Rectal smooth muscle tissue (tissue), 1 donor: ENCODE data around the gene KAT6B.

Experiments used
- H3K27ac ChIP-seq: one replicate; pipeline ENCODE4 v1.7.0; 2013; ENCODE audit warnings: low read depth, low read length, inconsistent platforms
- H3K27me3 ChIP-seq: one replicate; pipeline ENCODE4 v1.7.0; 2013; ENCODE audit warnings: low read length; ENCODE audit not compliant: control insufficient read depth, insufficient read depth
- H3K36me3 ChIP-seq: one replicate; pipeline ENCODE4 v1.7.0; 2013; ENCODE audit warnings: low read length; ENCODE audit not compliant: control insufficient read depth, insufficient read depth
- H3K4me1 ChIP-seq: one replicate; pipeline ENCODE4 v1.7.0; 2013; ENCODE audit warnings: low read length; ENCODE audit not compliant: control insufficient read depth, insufficient read depth
- H3K4me3 ChIP-seq: one replicate; pipeline ENCODE4 v1.7.0; 2013; ENCODE audit warnings: low read length
- H3K9ac ChIP-seq: one replicate; pipeline ENCODE4 v1.7.0; 2013; ENCODE audit warnings: low read length

The KAT6B gene

GRCh38 chr10:74957285-74957961 lies 131.0 kb downstream of the KAT6B start:
- Histone ChIP-seq H3K4me3 (no peak overlapping the region), H3K27me3 (no peaks in the 10 kb centered on the region), H3K27ac (no peak overlapping the region), H3K4me1 (peaks cover 2% of the 10 kb centered on the region), H3K9ac (no peak overlapping the region), H3K36me3 (no peaks in the 10 kb centered on the region)

- H3K36me3 ChIP-seq = no peaks in the 10 kb centered on the region
- no peak overlapping the region for H3K27ac ChIP-seq
- peaks cover 2% of the 10 kb centered on the region for H3K4me1 ChIP-seq
- no peak overlapping the region for H3K9ac ChIP-seq
- H3K27me3 ChIP-seq = no peaks in the 10 kb centered on the region
- no peak overlapping the region for H3K4me3 ChIP-seq
Measured at GRCh38 chr10:74958316-74958715, 131.9 kb downstream of the KAT6B start.

GRCh38 chr10:74960670-74961069 lies 134.3 kb downstream of the KAT6B start:
- Histone ChIP-seq H3K27me3 (no peaks in the 10 kb centered on the region), H3K9ac (no peak overlapping the region), H3K4me3 (no peak overlapping the region), H3K36me3 (no peaks in the 10 kb centered on the region), H3K27ac (no peak overlapping the region), H3K4me1 (no peaks in the 10 kb centered on the region)

- Histone ChIP-seq H3K4me1 (no peaks in the 10 kb centered on the region), H3K27me3 (no peaks in the 10 kb centered on the region), H3K36me3 (no peaks in the 10 kb centered on the region), H3K9ac (no peak overlapping the region), H3K27ac (no peak overlapping the region), H3K4me3 (no peak overlapping the region)
Measured at GRCh38 chr10:74962517-74962916, 136.1 kb downstream of the KAT6B start.

GRCh38 chr10:74963549-74963948 lies 137.1 kb downstream of the KAT6B start:
- Histone ChIP-seq H3K4me1 (peaks cover under 1% of the 10 kb centered on the region), H3K27ac (no peak overlapping the region), H3K9ac (no peak overlapping the region), H3K27me3 (no peaks in the 10 kb centered on the region), H3K36me3 (no peaks in the 10 kb centered on the region), H3K4me3 (no peak overlapping the region)

- Histone ChIP-seq H3K9ac (no peak overlapping the region), H3K27me3 (no peaks in the 10 kb centered on the region), H3K36me3 (no peaks in the 10 kb centered on the region), H3K27ac (no peak overlapping the region), H3K4me1 (peaks cover 4% of the 10 kb centered on the region), H3K4me3 (no peak overlapping the region)
Measured at GRCh38 chr10:74967911-74968666, 141.7 kb downstream of the KAT6B start.

- no peak overlapping the region for H3K27ac ChIP-seq
- no peaks in the 10 kb centered on the region for H3K27me3 ChIP-seq
- H3K4me3 ChIP-seq = no peak overlapping the region
- no peak overlapping the region for H3K9ac ChIP-seq
- H3K4me1 ChIP-seq = peaks cover 4% of the 10 kb centered on the region
- H3K36me3 ChIP-seq = no peaks in the 10 kb centered on the region
Measured at GRCh38 chr10:74968667-74969061, 142.3 kb downstream of the KAT6B start.

- H3K4me1 ChIP-seq = peaks cover 8% of the 10 kb centered on the region
- H3K36me3 ChIP-seq = no peaks in the 10 kb centered on the region
- no peak overlapping the region for H3K4me3 ChIP-seq
- H3K9ac ChIP-seq = no peak overlapping the region
- no peaks in the 10 kb centered on the region for H3K27me3 ChIP-seq
- no peak overlapping the region for H3K27ac ChIP-seq
Measured at GRCh38 chr10:74969093-74969492, 142.7 kb downstream of the KAT6B start.

- Histone ChIP-seq H3K4me1 (peaks cover 8% of the 10 kb centered on the region), H3K27ac (no peak overlapping the region)
Measured at GRCh38 chr10:74969530-74969929, 143.1 kb downstream of the KAT6B start.

GRCh38 chr10:74973741-74974392 lies 147.5 kb downstream of the KAT6B start:
- Histone ChIP-seq H3K27me3 (no peaks in the 10 kb centered on the region), H3K4me1 (peaks cover 4% of the 10 kb centered on the region), H3K9ac (no peak overlapping the region), H3K36me3 (peaks cover 10% of the 10 kb centered on the region), H3K4me3 (no peak overlapping the region), H3K27ac (no peak overlapping the region)

More at GRCh38 chr10:74969530-74969929, 143.1 kb downstream of the KAT6B start:
- Histone ChIP-seq H3K9ac (no peak overlapping the region), H3K27me3 (no peaks in the 10 kb centered on the region), H3K36me3 (no peaks in the 10 kb centered on the region), H3K4me3 (no peak overlapping the region)

GRCh38 chr10:74975758-74976157 lies 149.4 kb downstream of the KAT6B start:
- Histone ChIP-seq H3K27ac (no peak overlapping the region), H3K9ac (no peak overlapping the region), H3K36me3 (peaks cover 10% of the 10 kb centered on the region), H3K27me3 (no peaks in the 10 kb centered on the region), H3K4me3 (no peak overlapping the region), H3K4me1 (peaks cover 3% of the 10 kb centered on the region)

- Histone ChIP-seq H3K27ac (no peak overlapping the region), H3K36me3 (peaks cover 10% of the 10 kb centered on the region), H3K4me1 (peaks cover 3% of the 10 kb centered on the region), H3K9ac (no peak overlapping the region), H3K27me3 (no peaks in the 10 kb centered on the region), H3K4me3 (no peak overlapping the region)
Measured at GRCh38 chr10:74976565-74976964, 150.2 kb downstream of the KAT6B start.
